CD4-positive, alpha-beta T cell treated with Interleukin-15 for 1 hour (primary cell): ENCODE results near the gene TMEM51.

Source experiments
- DNase-seq: peaks from one replicate; pipeline ENCODE4 v3.0.0-alpha.2; 2020

TMEM51 gene

DNA sequence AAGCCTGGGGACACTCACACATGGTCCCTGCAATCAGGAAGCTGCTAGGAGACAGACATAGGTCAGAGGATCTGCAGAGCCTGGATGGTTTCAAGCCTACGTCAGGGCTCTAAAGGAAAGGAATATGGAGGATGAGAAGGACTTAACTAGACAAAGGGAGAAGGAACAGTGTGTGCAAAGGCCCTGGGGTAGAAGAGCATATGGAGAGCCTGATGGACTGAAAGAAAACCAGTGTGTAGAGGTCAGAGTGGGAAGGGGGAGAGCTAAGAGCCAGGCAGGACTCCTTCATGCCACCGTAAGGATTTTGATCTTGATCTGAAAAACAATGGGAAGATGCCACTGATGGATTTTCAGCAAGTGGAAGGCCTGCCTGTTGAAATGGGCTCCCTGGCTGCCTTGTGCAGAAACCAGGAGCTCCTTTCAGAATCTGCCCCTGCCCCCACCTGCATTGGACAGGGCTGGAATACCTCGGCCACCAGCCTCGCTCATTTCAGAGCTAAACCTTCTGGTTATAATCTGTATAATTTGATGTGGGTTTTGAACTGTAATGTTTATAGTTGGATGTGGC, 102.1 kb downstream of the TMEM51 start:
- DNase-seq: no peak

GRCh38 chr1:15256584-15256983, 103.0 kb downstream of the TMEM51 start:
- DNase-seq: no peak

DNA sequence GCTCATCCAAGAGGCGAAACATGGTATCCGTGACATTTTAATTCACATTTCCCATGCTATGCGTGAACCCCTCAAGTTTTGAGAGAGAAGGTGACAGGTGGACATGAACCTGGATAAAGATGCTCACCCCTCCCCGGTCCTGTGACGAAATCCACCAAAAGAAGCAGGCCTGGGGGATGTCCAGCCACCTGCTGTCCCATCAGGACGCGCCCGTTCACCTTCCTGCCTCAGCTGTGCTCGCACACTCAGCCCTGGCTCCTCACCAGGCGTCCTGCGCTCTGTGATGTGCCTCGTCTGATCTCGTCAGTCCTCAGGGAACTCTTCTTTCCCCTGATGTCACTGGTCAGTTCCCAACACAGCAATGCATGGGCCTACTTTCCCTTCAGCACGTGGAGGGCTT, 103.8 kb downstream of the TMEM51 start:
- no peak for DNase-seq

DNA sequence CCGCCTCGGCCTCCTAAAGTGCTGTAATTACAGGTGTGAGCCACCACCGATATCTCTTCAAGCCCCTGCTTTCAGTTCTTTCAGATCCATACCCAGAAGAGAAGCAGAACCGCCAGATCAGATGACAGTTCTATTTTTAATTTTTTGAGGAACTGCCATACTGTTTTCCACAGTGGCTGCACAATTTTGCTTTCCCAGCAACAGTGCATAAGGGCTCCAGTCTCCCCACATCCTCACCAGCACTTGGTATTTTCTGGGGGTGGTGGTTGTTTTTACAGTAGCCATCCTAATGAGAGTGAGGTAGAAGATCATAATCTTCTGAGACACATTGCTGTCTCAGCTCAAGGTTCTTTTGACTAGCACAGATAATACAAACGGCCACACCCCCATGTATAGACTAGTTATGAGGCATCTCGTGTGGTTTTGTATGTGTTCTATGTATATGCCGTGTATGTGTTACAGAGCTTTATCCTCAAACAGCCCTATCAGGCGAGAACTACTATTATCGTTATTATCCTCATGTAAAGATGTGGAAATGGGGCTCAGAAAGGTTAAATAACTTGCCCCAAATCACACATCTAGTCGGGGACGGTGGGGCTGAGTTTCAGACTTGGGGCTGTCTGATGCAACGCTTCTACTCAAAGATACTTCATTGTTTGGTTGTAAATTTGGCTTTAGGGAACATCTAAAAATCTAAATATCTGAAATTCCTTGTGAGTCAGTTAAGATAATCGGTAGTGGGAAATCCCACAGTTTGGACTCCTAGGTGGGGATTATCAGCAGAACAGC, 105.5 kb downstream of the TMEM51 start:
- no peak for DNase-seq

GRCh38 chr1:15259622-15260007, 106.1 kb downstream of the TMEM51 start:
- DNase-seq: no peak

DNA sequence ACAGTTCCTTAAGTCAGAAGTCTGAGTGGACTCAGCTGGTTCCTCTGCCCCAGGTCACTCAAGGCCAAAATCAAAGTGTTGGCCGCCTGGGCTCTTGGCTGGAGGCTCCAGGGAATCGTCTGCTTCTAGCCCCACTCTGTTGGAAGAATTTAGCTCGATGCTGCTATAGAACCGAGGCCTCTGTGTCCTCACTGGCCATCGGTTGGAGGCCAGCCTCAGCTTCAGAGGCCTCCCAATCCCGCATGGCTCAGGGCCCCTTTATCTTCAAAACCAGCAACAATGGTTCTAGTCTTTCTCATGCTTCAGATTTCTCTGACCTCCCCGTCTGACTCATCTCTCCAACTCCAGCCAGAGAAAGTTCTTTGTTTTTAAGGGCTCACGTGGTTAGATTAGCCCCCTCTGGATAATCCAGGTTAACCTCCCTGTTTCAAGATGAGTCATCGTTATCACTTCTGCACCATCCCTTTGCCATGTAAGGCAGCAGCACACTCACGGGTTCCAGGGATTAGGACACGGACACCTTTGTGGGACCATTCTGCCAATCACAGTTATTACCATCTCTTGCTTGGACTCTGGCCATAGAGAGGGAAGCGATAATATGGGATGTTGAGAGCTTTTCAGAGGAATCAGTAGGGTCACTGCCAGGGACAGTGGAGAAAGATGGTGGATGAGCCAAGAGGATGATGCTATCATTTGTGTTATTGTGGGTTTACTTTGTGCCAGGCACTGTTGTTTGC, 107.0 kb downstream of the TMEM51 start:
- no peak for DNase-seq

- DNase-seq: peak; percentile 84
Observed at GRCh38 chr1:15261155-15262002, 107.8 kb downstream of the TMEM51 start.

- DNase-seq: no peak
Observed at GRCh38 chr1:15262003-15262377, 108.4 kb downstream of the TMEM51 start.

DNA sequence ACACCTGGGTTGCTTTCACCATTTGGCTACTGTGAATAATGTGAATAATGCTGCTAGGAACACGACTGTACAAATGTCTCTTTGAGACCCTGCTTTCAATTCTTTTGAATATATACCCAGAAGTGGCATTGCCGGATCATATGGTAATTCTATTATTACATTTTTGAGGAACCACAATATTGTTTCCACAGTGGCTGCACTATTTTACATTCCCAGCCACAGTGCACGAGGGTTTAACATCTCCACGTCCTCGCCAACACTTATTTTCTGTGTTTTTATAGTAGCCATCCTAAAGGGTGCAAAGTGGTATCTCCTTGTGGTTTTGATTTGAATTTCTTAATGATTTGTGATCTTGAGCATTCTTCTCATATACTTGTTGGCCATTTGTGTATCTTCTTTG, 109.2 kb downstream of the TMEM51 start:
- DNase-seq: no peak

- no peak for DNase-seq
Observed at GRCh38 chr1:15264769-15265168, 111.2 kb downstream of the TMEM51 start.
